ENCODE measurements around the gene CDH22.

DNA sequence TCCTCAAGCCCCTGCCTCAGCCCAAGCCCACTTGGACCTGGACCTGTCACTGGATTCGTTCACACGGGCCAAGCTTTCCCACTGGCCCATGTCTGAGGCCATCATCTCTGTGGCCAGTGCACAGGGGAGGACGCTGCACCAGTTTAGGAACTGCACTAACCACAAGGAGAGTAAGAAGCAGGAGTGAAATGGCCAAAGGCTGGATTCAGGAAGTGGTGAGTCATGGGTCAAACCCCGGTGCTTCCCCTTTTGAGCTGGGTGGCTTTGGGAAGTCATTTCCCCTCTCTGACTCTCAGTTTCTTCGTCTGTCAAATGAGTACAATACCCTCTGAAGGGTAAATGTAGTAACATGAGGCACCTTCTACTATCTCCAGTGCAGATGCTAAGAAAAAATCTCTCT is 102.3 kb downstream of the CDH22 start:
- TF ChIP-seq, protein P1, sequence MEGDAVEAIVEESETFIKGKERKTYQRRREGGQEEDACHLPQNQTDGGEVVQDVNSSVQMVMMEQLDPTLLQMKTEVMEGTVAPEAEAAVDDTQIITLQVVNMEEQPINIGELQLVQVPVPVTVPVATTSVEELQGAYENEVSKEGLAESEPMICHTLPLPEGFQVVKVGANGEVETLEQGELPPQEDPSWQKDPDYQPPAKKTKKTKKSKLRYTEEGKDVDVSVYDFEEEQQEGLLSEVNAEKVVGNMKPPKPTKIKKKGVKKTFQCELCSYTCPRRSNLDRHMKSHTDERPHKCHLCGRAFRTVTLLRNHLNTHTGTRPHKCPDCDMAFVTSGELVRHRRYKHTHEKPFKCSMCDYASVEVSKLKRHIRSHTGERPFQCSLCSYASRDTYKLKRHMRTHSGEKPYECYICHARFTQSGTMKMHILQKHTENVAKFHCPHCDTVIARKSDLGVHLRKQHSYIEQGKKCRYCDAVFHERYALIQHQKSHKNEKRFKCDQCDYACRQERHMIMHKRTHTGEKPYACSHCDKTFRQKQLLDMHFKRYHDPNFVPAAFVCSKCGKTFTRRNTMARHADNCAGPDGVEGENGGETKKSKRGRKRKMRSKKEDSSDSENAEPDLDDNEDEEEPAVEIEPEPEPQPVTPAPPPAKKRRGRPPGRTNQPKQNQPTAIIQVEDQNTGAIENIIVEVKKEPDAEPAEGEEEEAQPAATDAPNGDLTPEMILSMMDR (IDR thresholded peaks at IDR 0.05): no peak
- TF ChIP-seq POLR2A (IDR thresholded peaks at IDR 0.05): no peak
